Stimulated activated CD4-positive, alpha-beta T cell treated with anti-CD3 and anti-CD28 coated beads, Interleukin-15, amount 100 ng/mL, for 1 hour (primary cell): ENCODE data around the gene GRAMD1B.

Source experiments
- DNase-seq, 2 donors: peaks; one replicate each; pipeline ENCODE4 v3.0.0-alpha.2; 2020; ENCODE audit warnings: low read depth in 1 of 2, low spot score in 1 of 2

GRAMD1B gene

DNA sequence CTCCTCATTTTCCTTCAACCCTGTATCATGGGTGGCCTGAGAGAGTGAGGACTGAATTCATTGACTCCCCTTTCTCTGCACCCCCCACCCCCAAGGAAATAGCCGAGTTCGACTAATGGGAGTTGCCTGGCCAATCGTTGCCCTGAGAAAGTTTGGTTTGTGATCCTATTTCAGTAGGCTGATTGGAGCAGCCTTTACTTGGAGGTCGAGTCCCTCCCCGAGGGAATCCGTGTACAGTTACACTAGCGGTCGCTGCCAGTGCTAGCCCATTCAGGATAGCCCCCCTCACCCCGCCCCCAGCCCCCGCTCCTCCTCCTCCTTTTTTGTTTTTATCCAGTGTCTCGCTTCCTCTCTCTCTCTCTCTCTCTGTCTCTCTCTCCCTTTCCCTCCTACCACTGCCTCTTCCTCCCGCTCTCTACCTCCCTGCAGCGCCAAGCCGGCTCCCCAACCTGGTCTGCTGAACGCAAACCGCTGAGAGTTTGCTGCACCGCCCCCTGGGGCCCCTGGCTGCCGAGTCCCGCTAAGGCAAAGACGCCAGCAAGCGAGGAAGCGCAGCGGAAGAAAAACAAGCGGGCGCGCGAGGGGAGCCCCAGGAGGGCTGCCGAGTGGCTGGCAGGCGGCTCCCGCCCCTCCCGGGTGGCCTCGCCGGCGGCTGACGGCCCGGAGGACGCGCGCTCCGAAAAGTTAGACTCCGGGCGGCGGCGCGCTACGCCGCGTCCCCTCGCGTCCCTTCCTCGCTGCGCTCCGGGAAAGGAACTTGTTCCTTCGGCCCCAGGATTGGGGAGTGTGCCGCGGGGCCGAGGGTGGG is at the start of gene GRAMD1B:
Gene GRAMD1B, plus strand, starts transcription at position 357 of the 808 bp plus-strand sequence. CDS start 524 bp downstream, outside the sequence.
- peak; percentile 47 to 58 for DNase-seq

DNA sequence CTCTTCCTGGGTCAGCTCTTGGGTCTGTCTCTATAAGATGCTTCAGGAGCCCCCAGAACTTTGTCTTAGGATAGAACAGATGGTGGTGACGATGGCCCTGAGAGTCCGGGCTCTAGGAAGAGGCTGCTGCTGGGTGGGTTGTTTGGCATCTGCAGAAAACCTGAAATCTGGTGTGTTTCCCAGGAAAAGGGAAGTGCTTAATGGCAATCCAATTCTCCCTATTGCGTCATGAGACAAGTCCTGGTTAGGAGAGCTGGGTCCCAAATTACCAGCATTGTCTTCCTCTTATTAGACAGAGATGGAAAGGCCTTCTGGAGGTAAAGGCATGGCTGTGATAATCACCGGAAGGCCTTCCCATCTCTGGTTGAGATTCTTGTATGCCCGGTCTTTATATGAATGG is 48.9 kb upstream of the GRAMD1B start:
- DNase-seq: no peak

DNA sequence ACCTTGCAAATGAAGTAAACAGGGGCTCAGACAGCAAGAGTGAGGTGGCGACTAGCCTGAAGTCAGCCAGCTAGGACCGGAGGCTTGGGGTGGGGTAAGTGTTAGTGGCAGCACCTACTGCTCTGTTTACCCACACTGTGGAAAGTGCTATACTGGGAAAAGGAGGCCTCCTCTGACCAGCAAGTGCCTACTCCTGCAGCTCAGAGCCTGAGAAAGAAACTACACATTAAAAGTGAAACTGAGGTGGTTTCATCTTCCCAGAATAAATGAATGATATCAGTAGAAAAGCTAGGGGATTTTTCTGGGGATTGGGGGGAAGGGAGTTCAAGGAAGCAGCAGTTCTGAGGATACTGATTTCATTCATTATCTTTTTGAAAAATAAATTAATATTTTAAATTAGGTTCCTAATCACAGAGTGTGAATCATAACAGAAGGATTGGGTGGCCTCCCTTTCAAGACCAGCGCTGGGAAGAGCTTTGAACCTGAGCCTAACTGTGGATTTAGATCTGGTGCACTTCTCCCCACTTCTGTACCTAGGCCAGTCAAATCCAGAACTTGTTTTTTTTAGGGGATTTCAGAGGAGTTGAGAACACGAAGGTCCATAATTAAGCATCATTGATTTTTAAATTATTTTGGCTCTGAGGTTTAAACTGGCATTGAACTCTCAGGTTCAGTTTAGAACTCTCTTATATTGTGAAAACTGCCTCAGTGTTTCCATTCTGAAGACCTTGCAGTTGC is 48.1 kb upstream of the GRAMD1B start:
- no peak for DNase-seq

DNA sequence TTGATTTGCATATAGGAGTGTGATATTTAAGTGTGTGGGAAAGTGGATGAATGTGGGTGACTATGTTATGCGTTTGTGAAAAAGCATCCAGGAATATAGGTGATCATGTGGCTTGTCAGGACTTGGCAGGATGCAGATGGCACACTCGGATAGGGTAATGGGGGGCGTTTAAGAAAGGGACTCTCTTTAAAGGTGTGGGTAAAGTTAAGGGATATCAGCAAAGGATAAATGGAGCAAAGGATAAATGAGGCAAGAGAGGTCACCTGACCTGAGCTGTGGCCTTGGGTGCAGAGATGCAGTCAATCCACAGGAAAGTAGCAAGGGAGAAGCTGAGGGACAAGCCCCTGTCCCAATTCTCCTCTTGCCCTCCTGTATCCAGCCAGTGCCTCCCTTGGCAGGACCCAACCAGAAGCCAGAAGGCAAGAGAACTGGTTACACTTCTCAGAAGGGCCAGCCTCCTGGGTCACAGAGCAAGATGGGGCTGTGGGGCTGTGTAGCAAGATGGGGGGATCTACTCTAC is 47.5 kb upstream of the GRAMD1B start:
- no peak for DNase-seq

DNA sequence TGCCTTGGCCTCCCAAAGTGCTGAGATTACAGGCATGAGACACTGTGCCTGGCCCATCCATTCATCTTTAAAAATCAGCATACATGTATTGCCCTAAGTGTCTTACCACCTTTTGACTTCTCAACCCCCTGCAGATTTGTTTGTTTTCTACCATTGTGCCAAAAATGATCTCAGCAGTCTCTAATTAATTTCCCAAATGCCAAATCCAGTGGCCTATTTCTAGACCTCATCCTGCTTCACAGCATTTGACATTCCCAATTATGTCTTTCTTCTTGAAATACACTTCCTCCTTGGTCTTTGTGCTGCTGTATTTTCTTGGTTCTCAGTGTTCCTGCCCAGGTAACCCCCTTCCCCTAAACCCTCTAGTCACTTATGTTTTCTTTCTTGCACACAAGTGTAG is 46.0 kb upstream of the GRAMD1B start:
- DNase-seq: no peak

DNA sequence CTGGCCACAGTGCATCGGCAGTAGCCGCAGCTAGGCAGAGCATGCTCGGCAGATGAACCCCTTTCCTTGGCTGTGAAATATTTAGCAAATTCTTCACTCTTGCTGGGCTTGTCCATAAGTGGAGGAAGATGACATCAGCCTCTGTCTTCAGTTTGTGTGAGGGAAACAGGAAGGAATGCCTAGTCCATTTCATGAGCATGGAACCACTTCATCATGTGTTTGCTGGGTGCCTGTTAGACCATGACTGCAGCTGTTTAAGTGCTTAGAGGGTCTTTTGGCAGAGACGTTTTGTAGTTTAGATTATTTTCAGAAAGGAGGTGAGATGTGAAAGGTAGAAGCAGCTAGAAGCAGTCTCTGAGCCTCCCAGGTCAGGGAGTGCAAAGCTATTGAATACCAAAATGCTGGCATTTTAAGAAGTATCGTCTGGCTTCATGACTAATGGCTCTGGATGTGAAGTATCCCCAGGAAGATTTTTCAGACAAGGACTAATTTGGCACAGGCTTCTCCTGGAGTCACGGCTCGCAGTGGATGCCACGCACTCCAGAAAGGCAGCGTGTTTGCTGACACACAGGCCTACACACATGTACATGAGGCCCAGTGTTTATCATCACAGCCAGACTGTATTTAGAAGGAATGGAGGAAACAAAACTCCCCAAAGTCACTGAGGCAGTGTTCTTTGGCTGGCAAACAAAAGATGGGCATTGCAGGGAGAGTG is 43.1 kb upstream of the GRAMD1B start:
- no peak for DNase-seq

DNA sequence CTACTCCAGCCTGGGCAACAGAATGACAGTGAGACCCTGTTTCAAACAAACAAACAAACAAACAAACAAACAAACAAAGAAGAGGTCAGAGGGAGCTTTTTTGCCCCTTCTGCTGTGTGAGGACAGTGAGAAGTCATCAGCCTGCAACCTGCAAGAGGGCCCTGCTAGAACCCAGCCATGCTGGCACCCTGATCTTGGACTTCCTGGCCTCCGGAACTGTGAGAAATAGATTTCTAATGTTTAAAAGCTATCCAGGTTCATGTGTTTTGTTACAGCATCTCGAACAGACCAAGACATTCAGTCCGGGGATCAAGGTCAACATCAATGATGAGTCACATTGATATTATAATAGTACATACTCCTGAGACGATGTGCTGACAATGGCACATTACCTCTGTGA is 41.4 kb upstream of the GRAMD1B start:
- DNase-seq: no peak

DNA sequence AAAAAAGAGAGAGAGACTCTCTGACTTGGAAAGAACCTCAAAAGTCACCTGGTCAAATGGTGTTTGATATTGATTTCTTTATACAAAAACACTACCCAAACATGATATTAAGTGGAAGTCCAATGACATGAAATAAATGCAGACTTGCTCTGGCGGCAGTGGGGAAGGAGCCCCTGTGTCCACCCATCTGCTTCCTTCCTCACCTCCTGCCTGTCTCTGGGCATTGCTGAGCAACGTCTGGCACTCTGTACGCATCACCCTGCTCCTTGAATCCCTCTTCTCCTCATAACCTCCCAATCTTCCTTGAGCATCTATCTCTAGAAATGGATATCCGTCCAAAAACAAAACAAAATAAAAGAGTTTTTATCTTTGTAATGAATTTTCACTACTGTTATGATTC is 39.9 kb upstream of the GRAMD1B start:
- no peak for DNase-seq

DNA sequence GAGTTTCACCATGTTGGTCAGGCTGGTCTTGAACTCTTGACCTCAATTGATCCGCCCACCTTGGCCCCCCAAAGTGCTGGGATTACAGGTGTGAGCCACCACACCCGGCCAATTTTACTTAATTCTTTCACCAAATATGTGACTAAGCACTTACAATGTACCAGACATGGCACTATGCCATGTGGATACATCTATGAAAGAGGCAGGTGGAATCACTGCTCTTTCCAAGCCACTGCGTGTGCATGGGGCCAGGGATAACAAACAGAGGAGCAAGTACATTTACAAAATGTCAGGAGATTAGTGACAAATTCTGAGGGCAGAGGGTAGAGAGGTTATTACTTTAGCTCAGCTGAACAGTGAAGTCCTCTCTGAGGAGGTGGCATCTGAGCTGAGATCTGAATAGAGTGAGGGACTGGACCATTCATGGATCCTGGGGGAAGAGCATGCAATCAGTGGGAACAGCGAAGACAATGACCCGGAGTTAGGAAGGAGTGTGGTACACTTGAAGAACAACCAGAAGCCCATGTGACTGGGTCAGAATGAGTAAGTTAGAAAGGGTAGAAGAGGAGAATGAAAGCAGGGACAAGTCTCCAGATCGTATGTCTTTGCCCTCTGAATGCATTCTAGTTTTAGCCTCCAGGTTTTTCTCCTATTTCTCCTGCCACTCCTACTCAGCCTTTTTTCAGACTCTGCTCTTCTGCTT is 38.3 kb upstream of the GRAMD1B start:
- DNase-seq: no peak

DNA sequence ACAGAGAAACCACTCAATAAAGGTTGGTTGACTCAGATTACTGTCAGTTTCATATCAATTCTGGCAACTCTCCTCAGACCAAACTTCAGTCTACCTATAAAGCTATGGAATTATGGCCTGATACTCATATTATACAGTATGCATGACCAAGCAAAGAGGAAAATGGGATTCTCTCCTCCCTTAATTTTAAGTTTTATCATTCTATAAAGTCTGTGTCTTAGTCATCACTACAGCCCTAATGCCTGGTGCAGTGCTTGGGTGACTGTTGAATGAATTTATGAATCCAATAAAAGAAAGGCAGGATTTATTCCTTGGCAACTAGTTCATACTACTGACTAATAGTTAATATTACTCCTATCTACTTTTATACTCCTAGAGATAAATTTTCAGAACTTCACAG is 37.6 kb upstream of the GRAMD1B start:
- DNase-seq: no peak

DNA sequence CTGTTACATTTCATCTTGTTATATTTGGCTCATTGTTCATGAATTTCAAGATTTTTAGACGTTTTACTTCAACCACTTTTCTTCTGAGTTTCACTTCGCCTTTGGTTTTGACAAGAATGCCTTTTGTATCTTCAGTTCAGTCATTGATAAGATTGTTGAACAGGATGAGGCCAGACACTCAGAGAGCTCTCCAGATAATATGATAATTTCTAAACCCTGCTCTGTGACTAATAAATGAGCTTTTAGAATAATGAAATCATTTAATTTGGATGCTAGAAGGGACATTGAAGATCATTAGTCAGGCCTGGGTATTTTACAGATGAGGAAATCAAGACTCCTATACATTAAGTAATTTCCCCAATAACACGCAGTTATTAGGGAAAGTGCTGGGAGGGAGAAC is 37.2 kb upstream of the GRAMD1B start:
- DNase-seq: no peak

DNA sequence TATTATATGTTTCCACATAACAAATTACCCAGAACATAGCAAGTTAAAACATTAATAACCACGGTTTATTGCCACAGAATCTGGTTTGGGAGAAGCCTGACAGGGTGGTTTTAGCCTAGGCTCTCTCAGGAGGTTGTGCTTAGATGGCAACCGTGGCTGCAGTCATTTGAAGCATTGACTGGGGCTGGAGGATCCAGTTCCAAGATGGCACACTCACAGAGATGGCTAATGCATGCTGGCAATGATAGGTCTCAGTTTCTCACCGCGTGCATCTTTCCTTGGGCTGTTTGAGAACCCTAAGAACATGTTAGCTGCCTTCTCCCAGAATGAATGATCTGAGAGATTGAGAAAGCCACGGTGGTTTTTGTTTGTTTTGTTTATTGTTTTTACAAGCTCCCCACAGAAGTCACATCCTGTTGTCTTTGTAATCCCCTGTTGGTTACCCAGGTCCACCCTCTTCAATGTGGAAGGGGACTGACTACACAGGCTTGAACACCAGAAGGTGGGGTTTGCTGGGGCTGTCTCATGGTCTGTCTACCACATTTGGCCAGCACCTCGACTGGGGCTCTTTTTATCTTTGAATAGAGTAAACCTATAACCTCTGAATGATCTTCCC is 36.6 kb upstream of the GRAMD1B start:
- DNase-seq: no peak

DNA sequence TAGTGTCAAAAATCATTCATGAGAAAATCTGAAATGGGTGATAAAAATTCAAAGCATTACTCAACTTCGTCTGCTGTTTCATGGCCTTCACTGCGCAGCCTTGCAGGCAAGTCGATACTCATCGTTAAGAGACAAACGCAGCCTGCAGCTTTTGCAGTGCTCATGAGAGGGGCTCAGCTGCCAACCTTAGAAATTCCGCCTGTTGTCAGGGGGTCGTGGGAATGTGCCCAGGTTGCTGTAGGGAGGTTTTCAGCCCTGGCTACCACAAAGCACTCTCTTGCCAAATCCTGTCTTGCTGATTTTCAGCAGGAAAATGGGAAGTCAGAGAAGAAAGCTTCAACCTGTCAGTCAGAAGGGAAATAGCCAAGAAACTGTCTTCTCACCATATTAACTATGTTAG is 25.4 kb upstream of the GRAMD1B start:
- DNase-seq: no peak

DNA sequence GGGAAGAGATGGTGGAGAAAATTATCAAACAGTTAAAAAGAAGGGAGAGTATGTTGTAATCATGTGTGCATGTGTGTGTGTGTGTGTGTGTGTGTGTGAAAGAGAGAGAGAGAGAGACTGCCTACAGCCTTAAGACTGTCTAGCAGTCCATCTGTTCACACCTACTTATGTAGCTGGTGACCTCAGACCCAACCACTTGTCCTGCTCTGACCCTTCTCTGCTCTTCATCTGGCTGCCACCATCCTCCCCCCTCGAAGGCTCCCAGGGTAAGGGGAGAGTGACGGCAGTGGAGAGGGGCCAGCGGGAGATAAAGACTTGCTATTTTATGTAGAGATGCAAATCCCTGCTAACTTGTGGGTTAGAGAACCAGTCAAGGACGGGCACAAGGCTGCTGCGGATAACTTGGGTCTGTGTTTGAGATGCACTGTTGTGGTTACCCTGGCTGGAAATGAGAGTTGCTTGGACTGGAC is 24.9 kb upstream of the GRAMD1B start:
- DNase-seq: no peak

DNA sequence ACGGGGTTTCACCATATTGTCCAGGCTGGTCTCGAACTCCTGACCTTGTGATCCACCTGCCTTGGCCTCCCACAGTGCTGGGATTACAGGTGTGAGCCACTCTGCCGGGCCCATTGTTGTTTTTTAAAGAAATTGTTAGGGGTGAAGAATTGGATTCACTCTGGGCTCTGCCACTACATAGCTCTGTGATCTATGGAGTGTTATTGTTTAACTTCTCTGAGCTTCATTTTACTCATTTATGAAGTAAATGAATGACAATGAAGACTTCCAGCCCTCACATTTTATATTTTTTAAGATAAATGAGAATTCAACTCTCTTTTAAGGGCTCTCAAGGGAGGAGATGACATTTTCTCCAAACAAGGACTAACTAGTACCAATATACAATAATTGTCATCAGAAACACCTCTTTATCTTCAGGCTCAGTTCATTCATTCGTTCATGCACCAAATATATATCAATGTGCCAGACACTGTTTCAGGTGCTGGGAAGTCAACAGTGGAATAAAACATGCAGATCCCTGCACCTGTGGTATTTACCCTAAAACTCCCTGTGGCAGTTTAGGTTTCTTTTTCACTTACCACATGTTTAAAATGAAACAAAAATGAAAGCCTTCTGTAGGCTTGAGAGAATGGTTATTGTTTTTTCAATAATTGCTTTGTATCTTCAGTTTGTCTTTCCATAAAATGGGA is 23.5 kb upstream of the GRAMD1B start:
- DNase-seq: no peak

DNA sequence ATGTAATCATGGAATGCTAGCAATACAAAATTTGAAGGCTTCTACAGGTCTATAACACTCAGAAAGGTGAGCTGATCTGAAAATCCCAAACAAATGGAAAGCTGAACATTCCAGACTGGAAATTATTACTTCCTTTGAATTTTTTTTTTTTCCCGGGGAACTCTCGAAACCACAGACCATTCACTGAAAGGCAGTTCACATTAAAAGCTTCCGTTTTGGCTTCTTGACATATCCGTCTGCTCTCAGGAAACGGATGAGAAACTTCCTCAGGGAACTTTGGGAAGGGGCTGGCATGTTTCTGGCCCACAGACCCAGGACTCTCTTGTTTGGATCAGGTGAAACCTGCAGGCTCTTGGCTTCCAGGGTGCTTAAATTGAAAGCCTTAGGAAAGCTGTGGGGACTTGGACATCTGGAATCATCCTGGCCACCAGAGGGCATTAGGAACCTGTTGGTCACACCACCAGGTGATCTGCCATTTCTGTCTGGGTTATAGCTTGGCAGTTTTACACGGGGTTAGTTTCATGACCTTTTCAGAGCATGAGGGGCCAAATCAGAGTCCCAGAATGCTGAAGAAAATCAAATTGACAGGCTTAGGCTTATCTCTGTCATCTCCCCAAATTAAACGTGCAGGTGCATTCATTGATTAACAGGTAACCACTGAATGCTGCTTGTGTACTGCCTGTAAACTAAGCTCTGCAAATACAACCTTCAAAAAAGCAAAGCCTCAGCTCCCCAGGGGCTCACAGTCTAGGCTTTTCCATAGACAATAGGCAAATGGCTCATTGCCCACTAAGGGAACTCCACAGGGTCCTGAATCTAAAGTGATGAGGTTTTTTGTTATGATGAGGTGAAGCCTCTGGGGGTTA is 22.7 kb upstream of the GRAMD1B start:
- peak in 1 of 2 donors; percentile 31 for DNase-seq

DNA sequence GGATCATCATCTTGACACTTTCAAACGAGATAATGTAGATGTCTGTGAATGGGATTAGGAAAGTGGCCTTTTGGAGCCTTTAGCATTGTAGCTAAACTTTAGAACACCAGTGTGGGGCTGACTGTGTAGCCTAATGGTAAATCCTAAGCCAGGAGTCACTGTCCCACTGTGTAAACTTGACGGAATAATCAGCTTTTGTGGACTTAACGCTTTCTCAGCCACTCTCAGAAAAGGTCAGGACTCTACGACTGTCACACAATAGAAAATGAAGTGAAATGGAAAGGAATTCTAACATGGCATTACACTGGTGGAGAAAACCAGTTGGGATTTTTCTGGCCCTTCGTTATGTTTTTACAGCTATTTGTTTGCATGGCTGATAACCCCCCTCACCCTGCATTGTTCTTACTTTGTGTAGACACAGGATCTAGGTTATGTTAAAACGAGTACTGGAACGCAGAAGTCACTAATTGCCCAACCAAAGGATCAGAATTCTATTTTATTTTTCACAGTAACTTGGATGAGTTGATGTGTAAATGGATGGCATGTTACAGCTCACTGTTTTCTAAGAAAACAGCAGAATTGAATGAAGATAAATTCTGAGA is 22.0 kb upstream of the GRAMD1B start:
- DNase-seq: no peak

DNA sequence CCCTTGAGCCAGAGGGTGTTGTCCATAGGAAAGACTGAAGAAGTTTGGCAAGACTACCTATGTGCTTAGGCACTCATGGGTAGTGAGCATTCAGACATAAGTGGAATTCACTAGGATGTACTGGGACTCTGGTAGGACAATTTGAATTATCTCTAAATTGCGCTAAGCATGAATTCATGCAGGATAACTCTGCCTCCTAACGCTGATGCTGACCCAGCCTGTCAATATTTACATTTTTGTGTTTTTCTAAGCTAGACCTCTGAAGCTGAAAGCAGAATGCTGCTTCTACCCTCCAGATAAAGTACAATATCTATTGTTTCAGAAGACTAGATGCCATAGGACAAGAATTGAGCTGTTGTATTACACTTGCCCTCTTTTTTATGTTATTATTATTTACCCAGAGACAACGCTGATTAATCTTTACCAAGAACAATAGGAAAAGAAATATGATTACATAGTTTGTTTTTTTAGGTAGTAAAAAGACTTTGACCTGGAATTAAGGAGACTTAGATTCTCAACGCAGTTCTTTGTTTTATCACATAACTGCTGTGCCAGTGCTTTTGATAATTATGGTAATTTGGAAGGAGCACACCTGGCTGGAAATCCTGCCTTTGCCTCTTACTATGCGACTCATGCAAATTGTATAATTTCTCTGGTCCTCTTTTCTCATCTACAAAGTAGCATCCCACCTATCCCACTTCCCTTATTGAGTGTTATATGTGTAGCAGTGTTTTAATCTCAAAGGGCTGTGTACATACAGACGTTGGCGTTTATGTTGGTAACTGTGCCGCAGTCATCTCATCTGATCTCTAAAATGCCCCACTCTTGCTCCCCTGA is 21.2 kb upstream of the GRAMD1B start:
- DNase-seq: no peak
